Calu3 (cell line): ENCODE measurements around the gene JDP2. TPM values are rescaled to one million over a fixed set of nuclear protein-coding genes. Genes with fewer than 3 reads are reported as not detected.

Experiments used
- BruUV-seq: library from RNA; stranded (reverse); fragments of 400-500 nt; replicated peaks from 2 replicates; lab custom pipeline; 2021; lab: Mats Ljungman, UMichigan
- CTCF ChIA-PET: fragments of 300-600 bp; sonication (Branson Sonifier 250); formaldehyde crosslinking; loops from one replicate; lab custom pipeline; 2022; ENCODE audit warnings: antibody characterized with exemption; lab: Charles Lee
- DNase-seq: peaks from one replicate; pipeline ENCODE4 v3.0.0; 2022
- H3K27ac Mint-ChIP-seq: one replicate; pipeline ENCODE4 v1.8.0; 2022; ENCODE audit warnings: mixed read lengths; ENCODE audit not compliant: unreplicated experiment
- H3K27me3 Mint-ChIP-seq: one replicate; pipeline ENCODE4 v1.8.0; 2022; ENCODE audit warnings: mixed read lengths; ENCODE audit not compliant: unreplicated experiment
- H3K36me3 Mint-ChIP-seq: one replicate; pipeline ENCODE4 v1.8.0; 2022; ENCODE audit warnings: mild to moderate bottlenecking, moderate library complexity, mixed read lengths; ENCODE audit not compliant: insufficient read depth, unreplicated experiment
- H3K4me1 Mint-ChIP-seq: one replicate; pipeline ENCODE4 v1.8.0; 2022; ENCODE audit warnings: mild to moderate bottlenecking, low read depth, mixed read lengths; ENCODE audit not compliant: unreplicated experiment
- H3K4me3 Mint-ChIP-seq: one replicate; pipeline ENCODE4 v1.8.0; 2022; ENCODE audit warnings: mild to moderate bottlenecking, low read depth, moderate library complexity, mixed read lengths; ENCODE audit not compliant: unreplicated experiment
- H3K9me3 Mint-ChIP-seq: one replicate; pipeline ENCODE4 v1.8.0; 2022; ENCODE audit warnings: low read depth, mixed read lengths; ENCODE audit not compliant: unreplicated experiment
- intact Hi-C: fragments of 100-400 bp; cut with micrococcal nuclease; formaldehyde crosslinking; loops from one replicate; pipeline ENCODE4 v1.10.0; 2022; ENCODE audit not compliant: unreplicated experiment
- total RNA-seq: library from RNA; stranded (reverse); gene quantifications from 2 replicates; pipeline ENCODE4 v1.2.3, GENCODE V29; 2022
- TF ChIP-seq, protein P1 (sequence below): fragments of 200-600 bp; IDR thresholded peaks from one replicate; pipeline ENCODE4 v1.8.0; 2022; ENCODE audit warnings: antibody characterized with exemption; ENCODE audit not compliant: unreplicated experiment

The JDP2 gene
- total RNA-seq, 1 experiment from 2014 or later: 24.1 TPM

DNA sequence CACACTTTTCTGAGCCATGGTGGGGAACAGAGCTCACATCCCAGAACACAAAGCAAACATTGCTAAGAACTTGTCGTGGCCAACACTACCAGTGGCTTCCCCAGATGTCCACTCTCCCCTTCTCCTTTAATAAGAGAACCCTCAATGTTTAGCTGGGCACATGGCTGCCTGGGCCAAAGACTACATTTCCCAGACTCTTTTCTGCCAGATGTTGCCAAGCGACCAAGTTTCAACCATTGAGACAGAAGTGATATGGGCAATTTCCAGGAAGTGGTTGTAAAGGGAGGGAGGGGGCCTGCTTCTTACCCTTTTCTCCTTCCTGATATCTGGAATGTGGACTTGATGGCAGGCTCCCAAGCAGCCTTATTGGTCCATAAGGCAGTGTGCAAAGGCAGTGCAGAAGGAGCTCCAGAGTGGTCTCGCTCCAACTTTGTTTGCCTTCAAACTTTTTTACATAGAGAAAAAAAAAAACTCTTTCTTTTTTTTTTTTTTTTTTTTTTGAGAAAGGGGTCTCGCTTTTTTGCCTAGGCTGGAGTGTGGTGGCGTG lies 24.9 kb upstream of the JDP2 start:
- CTCF ChIA-PET: interaction anchor here (0.7 kb wide), 1 partner anchor 645 kb away, joined by 3 read pairs; no protein-coding TSS in a partner anchor
- intact Hi-C loops: no loop called here
- Mint-ChIP-seq H3K4me1 (peaks cover 18% of the 10 kb centered on the region), H3K27ac (no peak overlapping the region), H3K27me3 (no peaks in the 10 kb centered on the region), H3K9me3 (no peaks in the 10 kb centered on the region), H3K4me3 (no peak overlapping the region), H3K36me3 (no peaks in the 10 kb centered on the region)
- no peak for DNase-seq
- no TSS peak for BruUV-seq
- TF ChIP-seq, protein P1, sequence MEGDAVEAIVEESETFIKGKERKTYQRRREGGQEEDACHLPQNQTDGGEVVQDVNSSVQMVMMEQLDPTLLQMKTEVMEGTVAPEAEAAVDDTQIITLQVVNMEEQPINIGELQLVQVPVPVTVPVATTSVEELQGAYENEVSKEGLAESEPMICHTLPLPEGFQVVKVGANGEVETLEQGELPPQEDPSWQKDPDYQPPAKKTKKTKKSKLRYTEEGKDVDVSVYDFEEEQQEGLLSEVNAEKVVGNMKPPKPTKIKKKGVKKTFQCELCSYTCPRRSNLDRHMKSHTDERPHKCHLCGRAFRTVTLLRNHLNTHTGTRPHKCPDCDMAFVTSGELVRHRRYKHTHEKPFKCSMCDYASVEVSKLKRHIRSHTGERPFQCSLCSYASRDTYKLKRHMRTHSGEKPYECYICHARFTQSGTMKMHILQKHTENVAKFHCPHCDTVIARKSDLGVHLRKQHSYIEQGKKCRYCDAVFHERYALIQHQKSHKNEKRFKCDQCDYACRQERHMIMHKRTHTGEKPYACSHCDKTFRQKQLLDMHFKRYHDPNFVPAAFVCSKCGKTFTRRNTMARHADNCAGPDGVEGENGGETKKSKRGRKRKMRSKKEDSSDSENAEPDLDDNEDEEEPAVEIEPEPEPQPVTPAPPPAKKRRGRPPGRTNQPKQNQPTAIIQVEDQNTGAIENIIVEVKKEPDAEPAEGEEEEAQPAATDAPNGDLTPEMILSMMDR: no peak

DNA sequence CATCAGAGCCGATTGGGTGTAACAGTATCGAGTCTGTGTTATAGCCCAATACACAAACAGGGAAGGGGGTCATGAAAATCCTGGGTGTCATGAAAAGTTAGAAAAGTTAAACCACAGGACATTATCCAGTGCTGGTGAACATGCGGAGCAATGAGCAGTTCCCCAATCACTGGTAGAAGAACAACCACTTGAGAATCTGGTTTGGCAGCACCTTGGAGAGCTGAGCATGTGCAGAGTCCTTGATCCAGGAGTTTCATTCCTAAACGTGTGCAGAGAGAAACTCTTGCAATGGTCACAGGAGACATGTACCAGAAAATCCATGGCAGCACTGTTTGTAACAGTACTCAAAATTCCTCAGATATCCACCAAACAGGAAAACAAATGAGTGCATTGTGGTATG lies 23.0 kb upstream of the JDP2 start:
- intact Hi-C loops: no loop called here
- Mint-ChIP-seq H3K9me3 (no peaks in the 10 kb centered on the region), H3K27me3 (no peaks in the 10 kb centered on the region), H3K27ac (no peak overlapping the region), H3K36me3 (no peaks in the 10 kb centered on the region), H3K4me3 (no peak overlapping the region), H3K4me1 (peaks cover 13% of the 10 kb centered on the region)
- no TSS peak for BruUV-seq
- CTCF ChIA-PET: no interaction called here
- DNase-seq: no peak
- TF ChIP-seq, protein P1: no peak

DNA sequence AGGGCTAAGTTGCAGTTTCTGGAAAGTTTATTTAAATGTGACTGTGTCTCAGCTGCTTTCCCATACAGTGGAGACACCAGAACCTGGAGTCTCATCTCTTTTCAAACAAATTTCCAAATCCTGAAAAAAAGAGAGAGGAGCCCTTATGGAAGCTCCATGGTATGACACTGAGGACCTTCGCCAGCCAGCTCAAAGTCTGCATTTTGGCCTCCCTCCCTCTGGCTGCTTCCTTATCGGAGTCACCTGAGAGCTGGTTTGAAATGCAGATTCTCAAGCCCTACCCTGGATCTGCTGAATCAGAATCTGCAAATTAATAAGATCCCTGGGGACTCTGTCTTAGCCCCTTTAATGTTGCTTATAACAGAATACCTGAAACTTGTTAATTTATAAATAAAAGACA lies 21.7 kb upstream of the JDP2 start:
- Mint-ChIP-seq H3K4me1 (peaks cover under 1% of the 10 kb centered on the region), H3K4me3 (no peak overlapping the region), H3K27ac (no peak overlapping the region), H3K36me3 (no peaks in the 10 kb centered on the region), H3K9me3 (no peaks in the 10 kb centered on the region), H3K27me3 (no peaks in the 10 kb centered on the region)
- TF ChIP-seq, protein P1: no peak
- no peak for DNase-seq
- BruUV-seq: no TSS peak
- intact Hi-C loops: no loop called here
- CTCF ChIA-PET: no interaction called here

DNA sequence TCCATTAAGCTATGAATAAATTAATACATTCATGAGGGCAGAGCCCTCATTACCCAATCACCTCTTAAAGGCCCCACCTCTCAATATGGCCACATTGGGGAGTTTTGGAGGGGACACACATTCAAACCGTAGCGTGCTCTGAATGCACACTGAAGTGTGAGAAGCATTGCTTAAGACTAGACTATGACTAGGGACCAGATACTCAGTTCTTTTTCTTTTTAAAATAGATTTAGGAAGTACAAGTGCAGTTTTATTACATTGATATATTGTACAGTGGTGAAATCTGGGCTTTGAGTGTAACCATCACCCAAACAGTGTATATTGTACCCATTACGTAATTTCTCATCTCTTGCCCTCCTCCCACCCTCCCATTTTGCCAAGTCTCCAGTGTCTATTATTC lies 21.0 kb upstream of the JDP2 start:
- H3K36me3 Mint-ChIP-seq: no peaks in the 10 kb centered on the region
- CTCF ChIA-PET: no interaction called here
- no peaks in the 10 kb centered on the region for H3K27me3 Mint-ChIP-seq
- intact Hi-C loops: no loop called here
- no peak overlapping the region for H3K4me3 Mint-ChIP-seq
- DNase-seq: no peak
- H3K27ac Mint-ChIP-seq: no peak overlapping the region
- no peaks in the 10 kb centered on the region for H3K4me1 Mint-ChIP-seq
- no TSS peak for BruUV-seq
- H3K9me3 Mint-ChIP-seq: no peaks in the 10 kb centered on the region
- TF ChIP-seq, protein P1: no peak
